Spinal cord (tissue), 10 donors: ENCODE data around the gene LHX4. TPM values are rescaled to one million over a fixed set of nuclear protein-coding genes. Genes with fewer than 3 reads are reported as not detected.

Experiments used
- DNase-seq, 6 donors: peaks; one replicate each; pipeline versions ENCODE4 v3.0.0 to v3.0.0-alpha.2; 2013 to 2015; ENCODE audit warnings: low spot score in 6 of 6, low read depth in 4 of 6
- H3K27ac ChIP-seq: one replicate; pipeline ENCODE4 v1.5.1; 2013; ENCODE audit warnings: low read depth, low read length, control low read depth
- H3K27me3 ChIP-seq: one replicate; pipeline ENCODE4 v1.6.1; 2013; ENCODE audit warnings: low read length; ENCODE audit not compliant: control insufficient read depth, insufficient read depth
- H3K36me3 ChIP-seq: one replicate; pipeline ENCODE4 v1.6.1; 2013; ENCODE audit warnings: low read length; ENCODE audit not compliant: control insufficient read depth, insufficient read depth
- H3K4me1 ChIP-seq: one replicate; pipeline ENCODE4 v1.6.1; 2013; ENCODE audit warnings: low read length; ENCODE audit not compliant: control insufficient read depth, insufficient read depth
- H3K4me3 ChIP-seq: one replicate; pipeline ENCODE4 v1.5.1; 2013; ENCODE audit warnings: low read depth, low read length, control low read depth
- H3K9me3 ChIP-seq: one replicate; pipeline ENCODE4 v1.6.1; 2013; ENCODE audit warnings: low read length; ENCODE audit not compliant: control insufficient read depth, insufficient read depth
- WGBS: methylation state at CpG from one replicate; pipeline ENCODE4 v1.1.5; 2013; ENCODE audit warnings: missing lambda C conversion rate; ENCODE audit not compliant: insufficient coverage; 5-methylcytosine and 5-hydroxymethylcytosine counted together
- polyA plus RNA-seq, 2 donors: library from polyadenylated mRNA; unstranded; fragments of 120-200 nt; gene quantifications; one replicate each; pipeline ENCODE4 v1.2.1, GENCODE V29; 2013; ENCODE audit not compliant: insufficient read length in 2 of 2
- total RNA-seq, 2 donors: library from RNA; depleted of rRNA in 1 of 2; stranded (reverse); fragments of 120-200 nt in 1 of 2; fragments of >200 nt in 1 of 2; gene quantifications; one replicate each; pipeline versions ENCODE4 v1.2.3 to v1.2.4, GENCODE V29; 2013 to 2014
- donor health status: healthy.

The LHX4 gene
- total and polyA plus RNA-seq, 4 donors, result 0.39 to 4.4 (median 2.5) TPM

- no peak overlapping the region for H3K4me3 ChIP-seq
- H3K27ac ChIP-seq, result no peak overlapping the region
- H3K27me3 ChIP-seq, result no peaks in the 10 kb centered on the region
- peaks cover 11% of the 10 kb centered on the region for H3K36me3 ChIP-seq
- peaks cover 3% of the 10 kb centered on the region for H3K4me1 ChIP-seq
- no CpG with 5 or more reads among the region's 5 CpGs for WGBS
- no peaks in the 10 kb centered on the region for H3K9me3 ChIP-seq
- DNase-seq, result no peak
Observed at GRCh38 chr1:180277476-180278193, 47.6 kb downstream of the LHX4 start.

GRCh38 chr1:180278194-180278515 is 48.1 kb downstream of the LHX4 start:
- H3K27ac ChIP-seq, result no peak overlapping the region
- DNase-seq, result peak in 2 of 6 donors; percentile 44 to 84
- H3K9me3 ChIP-seq, result no peaks in the 10 kb centered on the region

DNA sequence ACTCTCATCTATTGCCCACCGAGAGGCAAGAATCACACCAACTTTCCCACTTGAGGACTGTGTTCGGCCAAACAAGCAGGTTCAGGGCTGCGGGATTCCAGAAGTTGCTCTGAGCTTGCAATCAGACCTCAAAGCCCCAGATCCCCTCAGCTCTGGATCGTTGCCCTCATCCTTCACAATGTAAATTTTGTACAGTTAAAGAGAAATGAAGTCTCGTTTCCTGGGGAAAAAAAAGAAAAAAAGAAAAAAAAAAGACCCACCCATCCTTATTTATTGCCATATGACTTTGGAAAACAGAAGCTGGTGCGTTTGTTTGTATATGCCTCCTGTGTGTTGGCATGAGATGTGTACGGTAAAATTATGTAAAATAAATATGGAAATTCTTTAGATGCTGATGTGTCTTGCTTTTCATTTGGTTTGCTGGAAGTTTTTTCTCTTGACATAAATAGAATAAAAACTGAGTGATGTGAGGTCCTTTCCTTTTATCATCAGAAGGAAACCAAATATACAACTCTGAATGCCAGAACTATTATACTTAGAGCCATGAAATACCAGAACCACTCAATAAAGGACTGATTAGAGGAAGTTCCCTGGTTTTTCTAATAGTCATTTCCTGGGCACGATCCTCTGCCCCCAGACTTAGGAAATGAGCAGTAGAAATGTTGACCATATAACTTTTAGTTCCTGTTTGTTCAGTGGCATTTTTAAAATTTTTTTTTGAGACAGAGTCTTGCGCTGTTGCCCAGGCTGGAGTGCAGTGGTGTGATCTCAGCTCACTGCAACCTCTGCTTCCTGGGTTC is 48.7 kb downstream of the LHX4 start:
- peaks cover 6% of the 10 kb centered on the region for H3K36me3 ChIP-seq
- H3K27ac ChIP-seq, result no peak overlapping the region
- H3K4me3 ChIP-seq, result no peak overlapping the region
- no peaks in the 10 kb centered on the region for H3K9me3 ChIP-seq
- H3K4me1 ChIP-seq, result peaks cover 3% of the 10 kb centered on the region
- 97% methylated on average over 2 of the region's 9 CpGs for WGBS
- no peak for DNase-seq
- H3K27me3 ChIP-seq, result no peaks in the 10 kb centered on the region

More at GRCh38 chr1:180278194-180278515, 48.1 kb downstream of the LHX4 start:
- Histone ChIP-seq H3K4me3 (no peak overlapping the region), H3K36me3 (peaks cover 9% of the 10 kb centered on the region), H3K27me3 (no peaks in the 10 kb centered on the region), H3K4me1 (peaks cover 3% of the 10 kb centered on the region)
- 51% methylated on average over 2 of the region's 2 CpGs for WGBS

DNA sequence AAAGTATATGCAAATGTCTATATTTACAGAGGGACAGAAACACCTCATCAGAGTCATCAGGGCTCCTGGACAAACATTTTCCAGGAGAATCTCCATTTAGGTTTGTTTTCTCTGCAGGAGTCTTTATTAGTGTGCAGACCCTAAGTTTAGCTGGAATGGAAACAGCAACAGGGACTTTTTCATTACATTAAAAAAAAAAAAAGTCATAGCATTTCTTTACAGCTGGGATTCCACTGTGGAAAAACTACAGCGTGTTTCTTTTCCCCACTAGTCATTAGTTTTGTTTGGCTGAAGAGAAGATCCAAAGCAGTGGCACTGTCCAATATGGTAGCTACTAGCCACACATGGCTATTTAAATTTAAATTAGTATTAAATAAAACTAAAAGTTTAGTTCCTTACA is 49.6 kb downstream of the LHX4 start:
- Histone ChIP-seq H3K4me3 (no peak overlapping the region), H3K9me3 (no peaks in the 10 kb centered on the region), H3K4me1 (peaks cover 3% of the 10 kb centered on the region), H3K27me3 (no peaks in the 10 kb centered on the region), H3K27ac (no peak overlapping the region), H3K36me3 (no peaks in the 10 kb centered on the region)
- WGBS, result no CpG with 5 or more reads among the region's 1 CpG
- DNase-seq, result no peak

DNA sequence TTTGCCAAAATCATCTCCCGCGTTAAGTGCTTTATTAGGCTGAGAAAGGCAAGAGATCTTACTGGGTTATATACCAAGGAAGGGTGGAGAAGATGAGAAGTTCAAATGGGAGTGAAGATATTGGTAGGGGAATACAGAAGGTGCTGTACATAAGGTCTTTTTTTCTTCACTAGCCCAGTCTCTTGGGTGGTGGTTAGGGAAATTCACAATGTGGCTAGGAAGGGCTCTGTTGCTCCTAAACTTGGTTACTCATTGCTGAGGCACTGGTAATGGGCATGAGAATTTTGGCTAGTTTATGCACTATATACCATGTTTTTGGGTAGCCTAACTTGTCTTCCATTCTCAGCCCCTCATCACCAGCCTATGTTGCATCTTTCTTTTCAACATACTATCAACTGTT is 50.6 kb downstream of the LHX4 start:
- no CpG with 5 or more reads among the region's 2 CpGs for WGBS
- DNase-seq, result no peak
- Histone ChIP-seq H3K27ac (no peak overlapping the region), H3K4me3 (no peak overlapping the region), H3K36me3 (peaks cover 2% of the 10 kb centered on the region), H3K9me3 (no peaks in the 10 kb centered on the region), H3K4me1 (peaks cover 3% of the 10 kb centered on the region), H3K27me3 (no peaks in the 10 kb centered on the region)

- H3K9me3 ChIP-seq, result no peaks in the 10 kb centered on the region
- no peaks in the 10 kb centered on the region for H3K27me3 ChIP-seq
- H3K36me3 ChIP-seq, result peaks cover 2% of the 10 kb centered on the region
- H3K27ac ChIP-seq, result no peak overlapping the region
- H3K4me1 ChIP-seq, result peaks cover 3% of the 10 kb centered on the region
- whole genome bisulfite sequencing, result no CpG with 5 or more reads among the region's 1 CpG
- no peak overlapping the region for H3K4me3 ChIP-seq
- DNase-seq, result no peak
Observed at GRCh38 chr1:180281490-180281889, 51.4 kb downstream of the LHX4 start.

- Histone ChIP-seq H3K4me1 (peaks cover 3% of the 10 kb centered on the region), H3K27me3 (no peaks in the 10 kb centered on the region), H3K4me3 (no peak overlapping the region), H3K9me3 (no peaks in the 10 kb centered on the region), H3K36me3 (peaks cover 2% of the 10 kb centered on the region), H3K27ac (no peak overlapping the region)
- no CpG with 5 or more reads among the region's 5 CpGs for WGBS
- peak in 1 of 6 donors; percentile 85 for DNase-seq
Observed at GRCh38 chr1:180282401-180283044, 52.5 kb downstream of the LHX4 start.

- H3K4me1 ChIP-seq, result peaks cover 4% of the 10 kb centered on the region
- H3K36me3 ChIP-seq, result peaks cover 2% of the 10 kb centered on the region
- WGBS, result 100% methylated on average over 1 of the region's 4 CpGs
- H3K9me3 ChIP-seq, result no peaks in the 10 kb centered on the region
- H3K27ac ChIP-seq, result no peak overlapping the region
- H3K27me3 ChIP-seq, result no peaks in the 10 kb centered on the region
- DNase-seq, result no peak
- H3K4me3 ChIP-seq, result no peak overlapping the region
Observed at GRCh38 chr1:180283098-180283497, 53.0 kb downstream of the LHX4 start.

- Histone ChIP-seq H3K36me3 (peaks cover 2% of the 10 kb centered on the region), H3K27me3 (no peaks in the 10 kb centered on the region), H3K9me3 (no peaks in the 10 kb centered on the region), H3K4me1 (peaks cover 4% of the 10 kb centered on the region), H3K27ac (no peak overlapping the region), H3K4me3 (no peak overlapping the region)
- DNase-seq, result no peak
Observed at GRCh38 chr1:180286417-180286816, 56.4 kb downstream of the LHX4 start.
